Neuronal stem cell (in vitro differentiated cells): ENCODE measurements around the gene GATAD2B.
"Not testable (repeated sequence)": the region's sequence is repeated elsewhere in the genome, so short reads cannot be mapped to it uniquely, and the experiment has no call there.

Experiments
- DNase-seq: peaks from one replicate; pipeline ENCODE4 v3.0.0-alpha.2; 2013; ENCODE audit warnings: low spot score
- H2AFZ ChIP-seq: one replicate; pipeline ENCODE4 v1.6.1; 2013; ENCODE audit warnings: mild to moderate bottlenecking, low read length, inconsistent platforms
- H2AK5ac ChIP-seq: 2 replicates; pipeline ENCODE4 v1.6.1; 2013; ENCODE audit warnings: low read depth, mild to moderate bottlenecking, inconsistent platforms, low read length, moderate library complexity, mixed read lengths
- H2BK120ac ChIP-seq: 2 replicates; pipeline ENCODE4 v1.6.1; 2013; ENCODE audit warnings: low read depth, mild to moderate bottlenecking, inconsistent platforms, low read length, moderate library complexity, mixed read lengths
- H2BK12ac ChIP-seq: one replicate; pipeline ENCODE4 v1.6.1; 2013; ENCODE audit warnings: low read length, inconsistent platforms
- H2BK15ac ChIP-seq: 2 replicates; pipeline ENCODE4 v1.6.1; 2013; ENCODE audit warnings: mild to moderate bottlenecking, low read length, inconsistent platforms, mixed read lengths
- H2BK5ac ChIP-seq: one replicate; pipeline ENCODE4 v1.6.1; 2013; ENCODE audit warnings: inconsistent platforms, mild to moderate bottlenecking, low read length, moderate library complexity
- H3K14ac ChIP-seq: one replicate; pipeline ENCODE4 v1.6.1; 2013; ENCODE audit warnings: low read length, inconsistent platforms
- H3K18ac ChIP-seq: 2 replicates; pipeline ENCODE4 v1.6.1; 2013; ENCODE audit warnings: low read length, inconsistent platforms
- H3K23ac ChIP-seq: 2 replicates; pipeline ENCODE4 v1.6.1; 2013; ENCODE audit warnings: low read depth, mild to moderate bottlenecking, mixed read lengths, low read length, inconsistent platforms; ENCODE audit not compliant: poor library complexity
- H3K27ac ChIP-seq: replicated peaks from 3 replicates; pipeline ENCODE4 v1.5.1; 2013; ENCODE audit warnings: low read length, inconsistent platforms
- H3K27me3 ChIP-seq, 3 experiments: 2 replicates each; pipeline ENCODE4 v1.6.1; 2013; ENCODE audit warnings: low read length in 3 of 3, mild to moderate bottlenecking in 2 of 3, inconsistent platforms in 1 of 3, low read depth in 1 of 3, mixed read lengths in 1 of 3, moderate library complexity in 1 of 3; ENCODE audit not compliant: control insufficient read depth in 3 of 3, insufficient read depth in 3 of 3
- H3K36me3 ChIP-seq, 2 donors: replicated peaks in 1 of 2; 2 replicates each; pipeline ENCODE4 v1.6.1; 2013; ENCODE audit warnings: low read length in 2 of 2; ENCODE audit not compliant: control insufficient read depth in 2 of 2, insufficient read depth in 2 of 2
- H3K4ac ChIP-seq: 2 replicates; pipeline ENCODE4 v1.6.1; 2013; ENCODE audit warnings: inconsistent platforms, mild to moderate bottlenecking, low read length, moderate library complexity
- H3K4me1 ChIP-seq, 2 donors: 1 replicate in 1 of 2; 2 replicates in 1 of 2; pipeline ENCODE4 v1.6.1; 2013; ENCODE audit warnings: low read length in 2 of 2, low read depth in 1 of 2; ENCODE audit not compliant: control insufficient read depth in 2 of 2, insufficient read depth in 1 of 2
- H3K4me2 ChIP-seq: one replicate; pipeline ENCODE4 v1.6.1; 2013; ENCODE audit warnings: mild to moderate bottlenecking, low read length, inconsistent platforms; ENCODE audit not compliant: insufficient read depth, poor library complexity, severe bottlenecking
- H3K4me3 ChIP-seq, 2 donors: 2 replicates each; pipeline ENCODE4 v1.5.1; 2013; ENCODE audit warnings: low read length in 2 of 2, mild to moderate bottlenecking in 2 of 2, inconsistent platforms in 1 of 2, moderate library complexity in 1 of 2
- H3K79me1 ChIP-seq: one replicate; pipeline ENCODE4 v1.6.1; 2013; ENCODE audit warnings: low read depth, mild to moderate bottlenecking, inconsistent platforms, low read length, moderate library complexity
- H3K9ac ChIP-seq: one replicate; pipeline ENCODE4 v1.6.1; 2013; ENCODE audit warnings: mild to moderate bottlenecking, low read depth, low read length, inconsistent platforms; ENCODE audit not compliant: poor library complexity
- H3K9me3 ChIP-seq, 2 donors: replicated peaks in 1 of 2; 2 replicates each; pipeline versions ENCODE3 to v1.6.1; 2013; ENCODE audit warnings: low read length in 2 of 2, mild to moderate bottlenecking in 2 of 2, inconsistent platforms in 1 of 2, low read depth in 1 of 2, mixed read lengths in 1 of 2, moderate library complexity in 1 of 2; ENCODE audit not compliant: control insufficient read depth in 2 of 2, insufficient read depth in 1 of 2
- H4K8ac ChIP-seq: one replicate; pipeline ENCODE4 v1.6.1; 2013; ENCODE audit warnings: low read depth, mild to moderate bottlenecking, inconsistent platforms, low read length, moderate library complexity
- H4K91ac ChIP-seq: one replicate; pipeline ENCODE4 v1.6.1; 2013; ENCODE audit warnings: low read length, low read depth, mild to moderate bottlenecking, inconsistent platforms; ENCODE audit not compliant: poor library complexity
- WGBS, 2 donors: extraction: QIAGEN DNeasy Blood & Tissue Kit; methylation state at CpG; one replicate each; pipeline ENCODE4 v1.1.7; 2013; ENCODE audit warnings: missing lambda C conversion rate in 2 of 2, mixed read lengths in 1 of 2; ENCODE audit not compliant: insufficient read length in 2 of 2, insufficient replicate concordance in 1 of 2; ENCODE audit errors: extremely low coverage in 2 of 2; 5-methylcytosine and 5-hydroxymethylcytosine counted together

Gene GATAD2B

DNA sequence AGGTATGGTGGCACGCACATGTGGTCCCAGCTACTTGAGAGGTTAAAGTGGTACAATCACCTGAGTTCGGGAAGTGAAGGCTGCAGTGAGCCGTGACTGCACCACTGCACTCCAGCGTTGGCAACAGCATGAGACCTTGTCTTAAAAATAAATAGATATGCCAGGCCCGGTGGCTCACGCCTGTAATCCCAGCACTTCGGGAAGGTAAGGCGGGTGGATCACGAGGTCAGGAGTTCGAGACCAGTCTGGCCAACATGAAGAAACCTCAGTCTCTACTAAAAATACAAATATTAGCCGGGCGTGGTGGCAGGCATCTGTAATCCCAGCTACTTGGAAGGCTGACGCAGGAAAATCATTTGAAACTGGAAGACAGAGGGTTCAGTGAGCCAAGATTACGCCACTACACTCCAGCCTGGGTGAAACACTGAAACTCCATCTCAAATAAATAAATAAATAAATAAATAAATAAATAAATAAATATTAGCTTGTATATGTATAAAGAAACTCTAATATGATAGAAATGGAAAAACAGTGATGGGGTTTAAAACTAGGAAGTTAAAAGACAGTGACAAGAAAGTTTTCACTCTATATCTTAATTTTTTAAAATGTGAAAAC lies 18.8 kb downstream of the GATAD2B start:
- Histone ChIP-seq H3K14ac (no peak overlapping the region), H2BK120ac (no peak overlapping the region), H2BK15ac (no peak overlapping the region), H2AFZ (no peak overlapping the region), H3K4ac (no peak overlapping the region), H3K9me3 (peaks cover 0 to 12% of the 10 kb centered on the region in 2 donors), H2AK5ac (no peak overlapping the region), H3K9ac (no peak overlapping the region), H3K23ac (no peak overlapping the region), H3K36me3 (peaks cover 3 to 46% of the 10 kb centered on the region in 2 donors), H3K4me2 (no peak overlapping the region), H2BK12ac (no peak overlapping the region), H2BK5ac (no peak overlapping the region), H3K79me1 (peaks cover 10% of the 10 kb centered on the region), H3K4me3 (no peak overlapping the region), H4K91ac (no peak overlapping the region), H3K27ac (no peak overlapping the region), H4K8ac (no peak overlapping the region), H3K27me3 (no peaks in the 10 kb centered on the region), H3K4me1 (no peaks in the 10 kb centered on the region), H3K18ac (no peak overlapping the region)
- no peak for DNase-seq
- no CpG with 5 or more reads among the region's 14 CpGs for WGBS, 2 donors

DNA sequence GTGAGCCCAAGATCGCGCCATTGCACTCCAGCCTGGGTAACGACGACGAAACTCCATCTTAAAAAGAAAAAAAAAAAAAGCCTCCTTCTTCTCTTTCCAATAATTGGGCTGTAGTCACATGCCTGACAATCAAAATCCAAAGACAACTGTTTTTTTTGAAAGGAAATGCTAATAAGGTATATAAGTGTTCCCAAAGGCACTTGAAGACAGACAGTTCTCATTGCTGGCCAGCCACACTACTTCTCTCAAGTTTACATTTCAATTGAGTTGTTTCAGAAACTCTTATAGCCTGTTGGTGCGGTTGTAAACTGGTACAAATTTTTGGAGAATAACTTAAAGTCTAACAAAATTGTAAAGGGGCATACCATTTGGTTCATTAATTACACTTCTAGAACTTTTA lies 23.3 kb downstream of the GATAD2B start:
- H4K8ac ChIP-seq, result no peak overlapping the region
- no peak overlapping the region for H2BK5ac ChIP-seq
- H2BK15ac ChIP-seq, result no peak overlapping the region
- H3K27me3 ChIP-seq, result no peaks in the 10 kb centered on the region
- H2BK120ac ChIP-seq, result no peak overlapping the region
- no peak for DNase-seq
- no peak overlapping the region for H3K23ac ChIP-seq
- no CpG with 5 or more reads among the region's 6 CpGs for WGBS, 2 donors
- H3K4me2 ChIP-seq, result no peak overlapping the region
- no peak overlapping the region for H3K18ac ChIP-seq
- no peak overlapping the region for H3K14ac ChIP-seq
- H3K27ac ChIP-seq, result no peak overlapping the region
- peaks cover 0 to 7% of the 10 kb centered on the region in 2 donors for H3K9me3 ChIP-seq
- H3K9ac ChIP-seq, result no peak overlapping the region
- no peak overlapping the region for H3K4ac ChIP-seq
- no peak overlapping the region for H2AK5ac ChIP-seq
- no peak overlapping the region for H2BK12ac ChIP-seq
- no peak overlapping the region for H4K91ac ChIP-seq
- no peak overlapping the region for H3K4me3 ChIP-seq
- no peaks in the 10 kb centered on the region for H3K4me1 ChIP-seq
- H3K36me3 ChIP-seq, result peaks cover 3 to 53% of the 10 kb centered on the region in 2 donors
- no peak overlapping the region for H2AFZ ChIP-seq
- H3K79me1 ChIP-seq, result peaks cover 7% of the 10 kb centered on the region

DNA sequence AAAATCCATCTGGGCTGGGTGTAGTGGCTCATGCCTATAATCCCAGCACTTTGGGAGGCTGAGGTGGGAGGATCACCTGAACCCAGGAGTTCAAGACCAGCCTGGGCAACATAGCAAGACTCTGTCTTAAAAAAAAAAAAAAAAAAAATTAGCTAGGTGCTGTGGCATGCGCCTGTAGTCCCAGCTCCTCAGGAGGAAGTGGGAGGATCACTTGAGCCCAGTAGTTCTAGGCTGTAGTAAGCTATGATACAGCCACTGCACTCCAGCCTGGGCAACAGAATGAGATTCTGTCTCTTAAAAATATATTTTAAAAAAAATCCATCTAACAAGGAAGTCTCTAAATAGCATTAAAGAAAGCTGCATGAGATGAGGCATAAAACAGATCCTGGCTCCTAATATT lies 26.9 kb downstream of the GATAD2B start:
- H3K4me2 ChIP-seq, H3K14ac ChIP-seq, H3K23ac ChIP-seq, H3K4me1 ChIP-seq, H2BK120ac ChIP-seq, H3K27me3 ChIP-seq, H3K9me3 ChIP-seq, H3K18ac ChIP-seq, H2BK5ac ChIP-seq, DNase-seq, H2AFZ ChIP-seq, H3K27ac ChIP-seq, H2BK15ac ChIP-seq, H3K4me3 ChIP-seq, H4K8ac ChIP-seq, H3K9ac ChIP-seq, H4K91ac ChIP-seq, H2AK5ac ChIP-seq, H3K4ac ChIP-seq, H3K79me1 ChIP-seq, H2BK12ac ChIP-seq: not testable (repeated sequence)
- no CpG with 5 or more reads among the region's 1 CpG for WGBS, 2 donors
- H3K36me3 ChIP-seq, result peaks cover 2 to 56% of the 10 kb centered on the region in 2 donors

DNA sequence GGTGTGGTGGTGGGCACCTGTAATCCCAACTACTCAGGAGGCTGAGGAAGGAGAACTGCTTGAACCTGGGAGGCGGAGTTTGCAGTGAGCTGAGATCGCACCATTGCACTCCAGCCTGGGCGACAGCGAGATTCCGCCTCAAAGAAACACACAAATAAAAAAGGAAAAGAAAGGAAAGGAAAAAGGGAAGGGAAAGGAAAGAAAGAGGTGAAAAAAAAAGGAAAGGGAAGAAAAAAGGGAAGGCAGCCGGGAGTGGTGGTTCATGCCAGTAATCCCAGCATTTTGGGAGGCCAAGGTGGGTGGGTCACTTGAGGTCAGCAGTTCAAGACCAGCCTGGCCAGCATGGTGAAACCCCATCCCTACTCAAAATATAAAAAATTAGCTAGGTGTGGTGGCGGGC lies 31.7 kb downstream of the GATAD2B start:
- DNase-seq, H3K9me3 ChIP-seq, H2BK12ac ChIP-seq, H3K27me3 ChIP-seq, H2AK5ac ChIP-seq, H4K91ac ChIP-seq, H2BK5ac ChIP-seq, H3K79me1 ChIP-seq, H3K23ac ChIP-seq, H3K14ac ChIP-seq, H2BK15ac ChIP-seq, H2AFZ ChIP-seq, H3K4me2 ChIP-seq, H3K18ac ChIP-seq, H2BK120ac ChIP-seq, H4K8ac ChIP-seq, H3K4me3 ChIP-seq, H3K4me1 ChIP-seq, H3K4ac ChIP-seq, H3K9ac ChIP-seq, H3K27ac ChIP-seq: not testable (repeated sequence)
- H3K36me3 ChIP-seq, result peaks cover 0 to 57% of the 10 kb centered on the region in 2 donors
- no CpG with 5 or more reads among the region's 7 CpGs for WGBS, 2 donors
